ENCODE results near the gene SERF1B. TPM values are rescaled to one million over a fixed set of nuclear protein-coding genes. Genes with fewer than 3 reads are reported as not detected.
"Not testable (repeated sequence)": the region's sequence is repeated elsewhere in the genome, so short reads cannot be mapped to it uniquely, and the experiment has no call there.

SERF1B gene
- total RNA-seq = 30.7 TPM

DNA sequence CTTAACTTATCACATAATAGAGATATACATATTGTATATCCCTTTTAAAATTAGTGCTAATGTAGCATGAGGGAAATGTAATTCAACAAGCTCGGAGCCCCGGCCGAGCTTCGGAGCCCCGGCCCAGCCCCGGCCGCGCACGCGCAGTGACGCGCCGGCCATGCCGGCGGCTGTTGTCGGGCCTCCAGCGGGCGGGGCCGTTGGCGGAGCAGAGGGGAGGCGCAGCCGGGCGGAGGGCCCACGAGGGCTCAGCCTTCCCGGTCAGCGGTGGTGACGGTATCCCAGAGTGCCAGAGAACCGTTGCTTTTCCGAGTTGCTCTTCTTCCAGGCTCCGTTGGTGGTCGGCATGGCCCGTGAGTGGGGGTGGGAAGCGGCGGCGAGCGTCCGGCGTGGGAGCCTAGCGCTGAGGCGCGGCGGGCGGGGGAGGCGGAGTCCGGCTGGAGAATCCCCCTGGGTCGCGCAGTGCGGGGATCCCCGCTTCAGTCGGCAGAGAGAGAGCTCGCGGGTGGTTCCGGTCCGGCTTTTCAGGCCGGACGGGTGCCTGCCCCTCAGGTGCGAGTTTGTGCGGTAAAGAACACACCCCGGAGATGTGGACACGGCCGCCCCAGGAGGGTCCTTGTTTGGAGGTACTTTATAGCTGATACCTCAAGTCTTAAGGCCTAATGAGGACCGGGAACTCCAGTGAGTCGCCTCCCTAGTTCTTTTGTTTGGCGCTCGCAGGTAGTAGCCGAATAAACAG lies at the start of gene SERF1B:
SERF1B (plus strand) TSS at position 146 of the 739 bp plus-strand sequence; CDS start at position 347, 201 bp downstream.
- H3K4me3 ChIP-seq; H3K4me1 ChIP-seq; H3K9me3 ChIP-seq; H3K27me3 ChIP-seq; H3K36me3 ChIP-seq; DNase-seq (ENCODE audit: extremely low spot score in 2 of 2); H3K27ac ChIP-seq; intact Hi-C loops (cut with DNase I): not testable (repeated sequence)

DNA sequence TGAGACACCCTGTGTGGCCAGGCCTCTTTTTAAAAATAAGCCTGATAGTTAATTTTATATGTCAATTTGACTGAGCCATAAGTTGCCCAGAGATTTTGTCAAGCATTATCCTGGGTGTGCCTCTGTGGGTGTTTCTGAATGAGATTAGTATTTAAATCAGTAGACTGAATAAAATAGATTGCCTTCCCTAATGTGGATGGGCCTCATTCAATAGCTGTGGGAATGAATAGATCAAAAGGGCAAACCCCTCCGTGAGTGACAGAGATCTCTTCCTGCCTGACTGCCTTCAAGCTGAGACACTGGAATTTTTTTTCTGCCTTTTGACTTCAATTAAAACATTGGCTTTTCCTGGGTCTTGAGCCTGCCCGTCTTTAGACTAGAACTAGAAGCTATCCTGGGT lies 33.3 kb upstream of the SERF1B start:
- DNase-seq (ENCODE audit: extremely low spot score in 2 of 2); H3K4me3 ChIP-seq; H3K36me3 ChIP-seq; H3K27me3 ChIP-seq; H3K27ac ChIP-seq; H3K4me1 ChIP-seq; intact Hi-C loops (cut with DNase I); H3K9me3 ChIP-seq: not testable (repeated sequence)

DNA sequence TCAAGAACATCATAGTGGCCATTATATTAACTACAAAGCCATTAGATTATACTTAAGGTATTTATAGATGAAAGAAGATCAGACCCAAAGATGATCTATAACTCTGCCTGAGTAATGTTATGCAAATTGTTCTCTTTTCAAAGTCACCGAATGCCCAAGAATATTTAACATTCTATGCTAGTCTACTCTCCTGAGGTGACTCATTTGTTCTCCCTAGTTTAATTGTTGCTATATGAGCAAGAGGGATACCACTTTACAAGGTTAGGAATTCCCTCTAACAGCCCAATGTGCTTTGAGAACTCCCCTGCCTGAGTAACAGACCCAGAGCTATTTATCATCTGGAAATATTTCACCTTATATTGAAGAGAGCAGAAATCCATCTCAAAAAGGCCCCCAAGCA lies 29.5 kb upstream of the SERF1B start:
- intact Hi-C loops (cut with DNase I); H3K36me3 ChIP-seq; DNase-seq (ENCODE audit: extremely low spot score in 2 of 2): not testable (repeated sequence)

DNA sequence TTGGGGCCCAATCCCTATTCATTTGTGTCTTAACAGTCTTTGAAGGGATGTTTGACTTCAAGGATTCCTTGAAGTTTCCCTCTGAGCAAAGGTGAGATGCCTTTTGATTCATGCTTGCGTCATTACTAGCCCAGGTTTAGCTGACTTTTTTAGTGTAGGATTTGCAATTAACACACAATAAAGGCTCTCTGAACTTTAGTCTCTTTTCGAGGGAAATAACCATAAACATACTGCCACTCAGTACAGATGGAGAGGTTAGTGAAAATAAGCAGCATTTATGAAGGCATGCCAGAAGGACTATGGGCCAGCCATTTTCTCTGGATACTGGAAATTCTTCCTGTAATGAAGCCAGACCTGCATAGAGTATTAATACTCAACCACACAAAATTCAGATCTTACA lies 4.4 kb upstream of the SERF1B start:
- H3K27me3 ChIP-seq; intact Hi-C loops (cut with DNase I); H3K4me1 ChIP-seq; H3K36me3 ChIP-seq; DNase-seq (ENCODE audit: extremely low spot score in 2 of 2); H3K27ac ChIP-seq; H3K9me3 ChIP-seq; H3K4me3 ChIP-seq: not testable (repeated sequence)

More for the DNA sequence above, 29.5 kb upstream of the SERF1B start:
- H3K4me1 ChIP-seq, H3K4me3 ChIP-seq, H3K27ac ChIP-seq, H3K27me3 ChIP-seq, H3K9me3 ChIP-seq: not testable (repeated sequence)

DNA sequence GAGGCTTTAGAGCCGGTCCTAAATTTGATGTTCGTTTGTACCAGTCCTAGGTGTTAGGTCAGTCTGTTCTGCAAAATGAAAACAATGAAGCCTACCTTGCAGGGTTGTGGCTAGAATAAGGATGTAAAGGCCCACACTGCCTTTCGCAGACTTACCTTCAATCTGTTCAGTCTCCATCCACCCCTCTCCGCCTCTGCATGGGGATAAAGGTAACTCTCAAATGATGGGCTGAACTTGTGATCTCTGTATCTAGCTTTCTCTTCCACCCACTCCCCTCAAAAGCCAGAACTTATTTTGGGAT lies 744 bp downstream of the SERF1B start:
- DNase-seq (ENCODE audit: extremely low spot score in 2 of 2); H3K4me1 ChIP-seq; intact Hi-C loops (cut with DNase I); H3K36me3 ChIP-seq; H3K4me3 ChIP-seq; H3K9me3 ChIP-seq; H3K27ac ChIP-seq; H3K27me3 ChIP-seq: not testable (repeated sequence)

DNA sequence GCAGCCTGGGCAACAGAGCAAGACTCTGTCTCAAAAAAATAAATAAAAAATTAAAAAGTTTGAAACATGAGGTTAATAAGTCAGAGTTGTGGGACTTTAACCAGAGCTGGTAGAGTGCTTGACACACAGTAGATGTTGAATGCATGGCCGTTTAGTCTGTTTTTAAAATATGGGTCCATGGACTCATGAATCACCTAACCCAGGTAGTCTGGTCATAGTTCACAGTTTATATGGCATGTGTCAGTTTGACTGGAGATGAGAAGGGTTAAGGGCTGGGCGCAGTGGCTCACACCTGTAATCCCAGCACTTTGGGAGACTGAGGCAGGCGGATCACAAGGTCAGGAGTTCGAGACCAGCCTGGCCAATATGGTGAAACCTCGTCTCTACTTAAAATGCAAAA lies 6.2 kb downstream of the SERF1B start:
- H3K27ac ChIP-seq; DNase-seq (ENCODE audit: extremely low spot score in 2 of 2); H3K4me3 ChIP-seq; H3K27me3 ChIP-seq; H3K9me3 ChIP-seq; intact Hi-C loops (cut with DNase I); H3K4me1 ChIP-seq; H3K36me3 ChIP-seq: not testable (repeated sequence)

DNA sequence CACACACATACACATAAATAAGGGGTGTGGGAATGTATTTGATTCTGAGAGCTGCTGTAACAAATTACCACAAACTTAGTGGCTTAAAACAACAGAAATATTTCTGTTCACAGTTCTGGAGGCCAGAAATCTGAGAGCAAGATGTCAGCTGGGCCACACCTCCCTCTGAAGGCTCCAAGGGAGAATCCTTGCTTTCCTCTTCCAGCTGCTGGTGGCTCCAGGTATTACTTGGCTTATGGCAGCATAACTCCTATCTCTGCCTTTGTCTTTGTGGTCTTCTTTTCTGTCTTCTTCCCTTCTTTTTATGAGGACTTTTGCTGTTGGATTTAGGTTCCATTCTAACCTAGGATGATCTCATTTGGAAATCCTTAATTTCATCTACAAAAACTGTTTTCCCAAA lies 16.4 kb downstream of the SERF1B start:
- H3K4me3 ChIP-seq; H3K27me3 ChIP-seq; H3K4me1 ChIP-seq; H3K9me3 ChIP-seq; intact Hi-C loops (cut with DNase I); H3K36me3 ChIP-seq; DNase-seq (ENCODE audit: extremely low spot score in 2 of 2); H3K27ac ChIP-seq: not testable (repeated sequence)

DNA sequence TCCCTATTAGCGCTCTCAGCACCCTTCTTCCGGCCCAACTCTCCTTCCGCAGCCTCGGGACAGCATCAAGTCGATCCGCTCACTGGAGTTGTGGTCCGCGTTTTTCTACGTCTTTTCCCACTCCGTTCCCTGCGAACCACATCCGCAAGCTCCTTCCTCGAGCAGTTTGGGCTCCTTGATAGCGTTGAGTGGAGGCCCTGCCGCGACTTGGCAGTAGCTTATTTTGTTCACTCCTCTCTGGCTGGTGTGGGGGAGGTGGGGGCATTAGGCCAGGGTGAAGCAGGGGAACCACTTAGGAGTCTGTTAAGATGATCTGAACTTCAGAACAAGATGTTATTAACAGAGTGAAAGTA lies 24.7 kb downstream of the SERF1B start:
- intact Hi-C loops (cut with DNase I); H3K36me3 ChIP-seq; H3K4me1 ChIP-seq; DNase-seq (ENCODE audit: extremely low spot score in 2 of 2); H3K27me3 ChIP-seq; H3K9me3 ChIP-seq; H3K4me3 ChIP-seq; H3K27ac ChIP-seq: not testable (repeated sequence)

DNA sequence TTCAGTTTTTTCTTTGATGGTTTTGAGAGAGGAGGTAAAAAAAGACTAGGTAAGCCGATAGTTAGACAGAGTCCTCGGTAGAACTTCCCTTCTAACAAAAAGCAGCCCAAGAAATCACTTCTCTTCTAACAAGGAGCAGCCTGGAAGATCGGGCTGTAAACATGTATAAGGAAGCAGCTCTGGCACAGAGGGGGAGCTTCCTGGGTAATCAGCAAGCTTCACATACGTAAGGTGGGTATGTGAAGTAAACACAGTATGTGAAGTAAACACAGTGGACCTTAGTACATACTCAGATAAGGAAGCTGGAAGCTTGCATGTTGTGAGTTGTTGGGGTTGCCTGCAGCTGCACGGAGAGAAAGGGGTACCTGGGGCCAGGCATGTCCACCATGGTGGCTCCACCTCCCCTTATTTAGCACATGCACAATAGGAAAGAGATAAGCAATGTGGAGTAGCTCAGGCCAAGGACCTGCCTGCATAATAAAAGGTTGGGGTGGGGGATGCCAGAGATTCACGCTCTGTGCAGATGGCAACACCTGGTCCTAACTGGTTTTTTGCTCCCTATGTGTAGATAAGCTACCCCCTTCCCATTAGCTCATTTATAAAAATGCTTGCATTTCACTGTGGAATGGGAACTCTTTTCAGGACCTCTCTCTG lies 31.4 kb downstream of the SERF1B start:
- H3K36me3 ChIP-seq; H3K4me3 ChIP-seq; intact Hi-C loops (cut with DNase I); H3K27me3 ChIP-seq; H3K4me1 ChIP-seq; H3K9me3 ChIP-seq; H3K27ac ChIP-seq; DNase-seq (ENCODE audit: extremely low spot score in 2 of 2): not testable (repeated sequence)

DNA sequence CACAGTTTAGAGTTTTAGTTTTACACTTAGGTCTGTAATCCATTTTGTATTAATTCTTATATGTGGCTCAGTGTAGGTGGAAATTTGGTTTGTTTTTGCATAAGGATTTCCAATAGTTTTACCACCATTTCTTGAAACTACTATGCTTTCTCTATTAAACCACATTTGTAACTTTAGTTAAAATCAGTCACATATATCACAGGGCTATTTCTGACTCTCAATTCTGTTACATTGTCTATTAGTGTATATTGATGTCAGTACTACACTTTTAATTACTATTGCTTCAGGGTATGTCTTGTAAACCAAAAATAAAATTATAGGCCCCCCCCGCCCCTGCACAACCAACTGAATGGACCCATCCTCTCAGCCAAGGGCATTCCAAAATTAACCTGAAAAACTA lies 32.1 kb downstream of the SERF1B start:
- DNase-seq (ENCODE audit: extremely low spot score in 2 of 2); H3K27ac ChIP-seq; H3K4me1 ChIP-seq; H3K27me3 ChIP-seq; H3K36me3 ChIP-seq; intact Hi-C loops (cut with DNase I); H3K4me3 ChIP-seq; H3K9me3 ChIP-seq: not testable (repeated sequence)

DNA sequence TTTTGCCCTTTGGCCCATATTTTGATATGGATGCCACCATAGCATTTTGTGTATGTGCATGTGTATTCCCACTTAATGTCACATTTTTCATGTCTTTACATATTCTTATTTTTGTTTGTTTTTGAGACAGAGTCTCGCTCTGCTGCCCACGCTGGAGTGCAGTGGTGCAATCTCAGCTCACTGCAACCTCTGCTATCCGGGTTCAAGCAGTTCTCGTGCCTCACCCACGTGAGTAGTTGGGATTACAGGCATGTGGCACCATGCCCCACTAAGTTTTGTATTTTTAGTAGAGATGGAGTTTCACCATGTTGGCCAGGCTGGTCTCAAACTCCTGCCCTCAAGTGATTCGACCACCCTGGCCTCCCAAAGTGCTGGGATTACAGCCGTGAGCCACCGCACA lies 52.6 kb downstream of the SERF1B start:
- H3K36me3 ChIP-seq; H3K9me3 ChIP-seq; intact Hi-C loops (cut with DNase I); H3K4me1 ChIP-seq; H3K27ac ChIP-seq; DNase-seq (ENCODE audit: extremely low spot score in 2 of 2); H3K27me3 ChIP-seq; H3K4me3 ChIP-seq: not testable (repeated sequence)

DNA sequence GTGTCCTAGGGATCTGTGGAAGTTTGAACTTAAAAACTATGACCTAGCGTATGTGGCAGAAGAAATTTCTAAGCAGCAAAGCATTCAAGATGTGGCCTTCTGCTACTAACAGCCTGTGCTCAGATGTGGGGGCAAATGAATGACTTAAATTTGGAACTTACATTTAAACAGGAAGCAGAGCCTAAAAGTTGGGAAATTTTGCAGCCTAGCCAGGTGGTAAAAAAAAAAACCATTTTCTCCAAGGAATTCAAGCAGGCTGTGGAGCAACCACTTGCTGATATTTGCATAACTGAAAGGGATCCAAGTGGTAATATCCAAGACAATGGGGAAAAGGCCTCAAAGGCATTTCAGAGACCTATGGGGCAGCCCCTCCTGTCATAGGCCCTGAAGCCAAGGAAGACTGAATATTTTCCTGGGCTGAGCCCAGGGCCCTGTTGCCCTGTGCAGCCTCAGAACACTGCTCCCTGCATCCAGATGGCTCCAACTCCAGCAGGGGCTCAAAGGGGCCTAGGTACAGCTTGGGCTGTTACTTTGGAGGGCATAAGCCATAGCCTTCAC lies 63.9 kb downstream of the SERF1B start:
- H3K27me3 ChIP-seq; H3K9me3 ChIP-seq; H3K4me1 ChIP-seq; H3K27ac ChIP-seq; DNase-seq (ENCODE audit: extremely low spot score in 2 of 2); intact Hi-C loops (cut with DNase I); H3K36me3 ChIP-seq; H3K4me3 ChIP-seq: not testable (repeated sequence)

DNA sequence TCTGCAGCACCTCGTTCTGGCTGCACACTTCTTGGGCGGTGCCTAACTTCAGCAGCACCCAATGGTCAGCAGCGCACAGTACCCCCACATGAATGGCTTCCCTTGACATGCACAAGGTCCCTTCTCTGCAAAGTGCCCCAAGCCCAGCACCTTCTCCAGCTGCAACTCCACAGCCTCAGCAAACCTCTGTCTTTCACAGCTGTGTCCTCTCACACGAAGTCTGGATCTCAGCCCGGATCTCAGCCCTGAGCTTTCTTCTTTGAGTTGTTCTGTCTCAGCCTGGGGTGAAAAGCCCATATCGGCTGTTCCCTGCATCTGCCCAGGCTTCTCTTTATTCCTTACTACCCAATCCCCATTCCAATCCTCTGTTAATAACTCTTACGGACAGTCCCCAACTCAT lies 66.7 kb downstream of the SERF1B start:
- H3K27ac ChIP-seq; H3K27me3 ChIP-seq; H3K36me3 ChIP-seq; H3K4me1 ChIP-seq; DNase-seq (ENCODE audit: extremely low spot score in 2 of 2); H3K4me3 ChIP-seq; H3K9me3 ChIP-seq; intact Hi-C loops (cut with DNase I): not testable (repeated sequence)
